A673 (cell line): ENCODE results near the gene TSPAN7. TPM values are rescaled to one million over a fixed set of nuclear protein-coding genes. Genes with fewer than 3 reads are reported as not detected.

ENCODE experiments used
- BruUV-seq: library from RNA; stranded (reverse); fragments of 400-500 nt; replicated peaks from 2 replicates; lab custom pipeline; 2021; lab: Mats Ljungman, UMichigan
- CTCF ChIA-PET: fragments of 300-600 bp; sonication (Branson Sonifier 250); formaldehyde crosslinking; loops from one replicate; lab custom pipeline; 2022; ENCODE audit warnings: antibody characterized with exemption; lab: Charles Lee
- POLR2A ChIA-PET: fragments of 300-600 bp; sonication (Branson Sonifier 250); formaldehyde crosslinking; loops from one replicate; lab custom pipeline; 2022; ENCODE audit warnings: antibody characterized with exemption; ENCODE audit not compliant: low non-redundant PET; lab: Charles Lee
- DNase-seq: peaks from one replicate; pipeline ENCODE4 v3.0.0-alpha.2; 2015; ENCODE audit warnings: low spot score
- H3K27ac ChIP-seq: fragments of 200-600 bp; sonication (generic); 2 replicates; pipeline ENCODE4 v1.5.1; 2016; ENCODE audit warnings: mixed run types, low read depth, mild to moderate bottlenecking, mixed read lengths, antibody characterized with exemption, low read length; ENCODE audit not compliant: poor library complexity, severe bottlenecking
- H3K27me3 ChIP-seq: fragments of 200-600 bp; sonication (generic); replicated peaks from 2 replicates; pipeline ENCODE4 v1.6.1; 2017; ENCODE audit warnings: mixed run types, low read depth, mild to moderate bottlenecking, mixed read lengths, antibody characterized with exemption, low read length; ENCODE audit not compliant: insufficient read depth, poor library complexity
- H3K36me3 ChIP-seq: fragments of 200-600 bp; sonication (generic); 2 replicates; pipeline ENCODE4 v1.6.1; 2016; ENCODE audit warnings: mixed run types, mild to moderate bottlenecking, mixed read lengths, antibody characterized with exemption, low read length; ENCODE audit not compliant: insufficient read depth, poor library complexity, severe bottlenecking
- H3K4me1 ChIP-seq: fragments of 200-600 bp; sonication (generic); 2 replicates; pipeline ENCODE4 v1.6.1; 2017; ENCODE audit warnings: mixed run types, mild to moderate bottlenecking, mixed read lengths, antibody characterized with exemption, low read length; ENCODE audit not compliant: insufficient read depth, poor library complexity, severe bottlenecking
- H3K4me3 ChIP-seq: fragments of 200-600 bp; sonication (generic); 2 replicates; pipeline ENCODE4 v1.5.1; 2016; ENCODE audit warnings: low read depth, mixed run types, mild to moderate bottlenecking, mixed read lengths, low read length; ENCODE audit not compliant: poor library complexity, severe bottlenecking
- H3K9me3 ChIP-seq: fragments of 200-600 bp; sonication (generic); 2 replicates; pipeline ENCODE4 v1.6.1; 2016; ENCODE audit warnings: mixed run types, low read depth, mild to moderate bottlenecking, mixed read lengths, antibody characterized with exemption, low read length; ENCODE audit not compliant: poor library complexity, severe bottlenecking
- EZH2 ChIP-seq: fragments of 200-600 bp; sonication (generic); IDR thresholded peaks from 2 replicates; pipeline ENCODE4 v1.6.1; 2017; ENCODE audit warnings: borderline replicate concordance, low read depth, mild to moderate bottlenecking, mixed read lengths, antibody characterized with exemption, low read length; ENCODE audit not compliant: poor library complexity, severe bottlenecking
- intact Hi-C: fragments of 100-400 bp; cut with micrococcal nuclease; formaldehyde crosslinking; loops from one replicate; pipeline ENCODE4 v1.10.0; 2022; ENCODE audit not compliant: unreplicated experiment
- total RNA-seq: library from RNA; stranded (reverse); gene quantifications from 2 replicates; pipeline ENCODE4 v1.2.3, GENCODE V29; 2021
- TF ChIP-seq, protein P1 (sequence below): fragments of 300-800, 200-600 bp; sonication (generic); conservative IDR thresholded peaks from 2 replicates; pipeline ENCODE4 v1.5.1; 2017; ENCODE audit warnings: low read depth, mild to moderate bottlenecking, antibody characterized with exemption, low read length, moderate library complexity, mixed read lengths

TSPAN7 gene
- total RNA-seq, 1 experiment from 2014 or later, result 0.26 TPM

DNA sequence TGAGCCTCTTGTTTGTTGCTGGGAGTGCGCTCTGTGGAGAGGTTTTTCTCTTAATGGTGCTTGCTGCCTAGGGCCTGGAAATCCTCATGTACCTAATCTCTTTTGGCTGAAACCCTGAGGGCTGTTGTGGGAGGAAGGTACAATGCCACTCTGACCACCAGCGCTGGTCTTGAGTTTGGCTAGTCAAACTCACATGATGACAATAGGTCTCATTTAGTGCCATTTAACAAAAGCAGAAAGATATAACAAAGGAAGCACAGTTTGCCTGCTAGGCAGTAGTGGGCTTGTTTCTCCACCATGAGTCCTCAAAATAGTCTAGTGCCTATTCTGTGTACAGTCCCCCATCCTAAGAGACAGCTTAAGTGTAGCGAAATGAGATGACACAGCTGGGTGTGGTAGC lies 111.3 kb downstream of the TSPAN7 start:
- no peaks in the 10 kb centered on the region for H3K27me3 ChIP-seq
- TF ChIP-seq, protein P1, sequence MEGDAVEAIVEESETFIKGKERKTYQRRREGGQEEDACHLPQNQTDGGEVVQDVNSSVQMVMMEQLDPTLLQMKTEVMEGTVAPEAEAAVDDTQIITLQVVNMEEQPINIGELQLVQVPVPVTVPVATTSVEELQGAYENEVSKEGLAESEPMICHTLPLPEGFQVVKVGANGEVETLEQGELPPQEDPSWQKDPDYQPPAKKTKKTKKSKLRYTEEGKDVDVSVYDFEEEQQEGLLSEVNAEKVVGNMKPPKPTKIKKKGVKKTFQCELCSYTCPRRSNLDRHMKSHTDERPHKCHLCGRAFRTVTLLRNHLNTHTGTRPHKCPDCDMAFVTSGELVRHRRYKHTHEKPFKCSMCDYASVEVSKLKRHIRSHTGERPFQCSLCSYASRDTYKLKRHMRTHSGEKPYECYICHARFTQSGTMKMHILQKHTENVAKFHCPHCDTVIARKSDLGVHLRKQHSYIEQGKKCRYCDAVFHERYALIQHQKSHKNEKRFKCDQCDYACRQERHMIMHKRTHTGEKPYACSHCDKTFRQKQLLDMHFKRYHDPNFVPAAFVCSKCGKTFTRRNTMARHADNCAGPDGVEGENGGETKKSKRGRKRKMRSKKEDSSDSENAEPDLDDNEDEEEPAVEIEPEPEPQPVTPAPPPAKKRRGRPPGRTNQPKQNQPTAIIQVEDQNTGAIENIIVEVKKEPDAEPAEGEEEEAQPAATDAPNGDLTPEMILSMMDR, result no peak
- TF ChIP-seq EZH2, result no peak
- H3K36me3 ChIP-seq, result no peaks in the 10 kb centered on the region
- BruUV-seq, result no TSS peak
- H3K4me1 ChIP-seq, result no peaks in the 10 kb centered on the region
- no peak overlapping the region for H3K4me3 ChIP-seq
- DNase-seq, result no peak
- intact Hi-C loops, result no loop called here
- POLR2A ChIA-PET, result no interaction called here
- CTCF ChIA-PET, result no interaction called here
- no peak overlapping the region for H3K27ac ChIP-seq
- no peaks in the 10 kb centered on the region for H3K9me3 ChIP-seq

DNA sequence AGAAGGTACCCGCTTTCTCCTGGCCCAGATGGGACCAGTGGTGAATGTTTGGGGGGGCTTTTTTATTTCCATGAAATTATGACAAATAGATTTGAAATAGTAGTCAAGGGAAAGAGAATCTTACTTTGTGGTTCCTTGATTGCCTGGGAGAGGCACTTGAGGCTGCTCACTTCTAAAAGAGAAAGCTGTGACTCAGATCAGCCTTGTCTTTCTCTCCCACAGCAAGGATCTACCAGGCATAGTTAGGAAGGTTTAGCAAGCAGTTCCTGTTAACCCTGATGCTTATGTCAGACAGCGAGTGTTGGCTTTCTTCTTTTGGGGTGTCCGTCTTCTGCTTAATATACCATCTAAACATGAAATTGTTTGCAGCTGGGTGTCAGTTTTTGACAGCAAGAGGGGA lies 114.5 kb downstream of the TSPAN7 start:
- CTCF ChIA-PET, result no interaction called here
- no peak for DNase-seq
- intact Hi-C loops, result no loop called here

DNA sequence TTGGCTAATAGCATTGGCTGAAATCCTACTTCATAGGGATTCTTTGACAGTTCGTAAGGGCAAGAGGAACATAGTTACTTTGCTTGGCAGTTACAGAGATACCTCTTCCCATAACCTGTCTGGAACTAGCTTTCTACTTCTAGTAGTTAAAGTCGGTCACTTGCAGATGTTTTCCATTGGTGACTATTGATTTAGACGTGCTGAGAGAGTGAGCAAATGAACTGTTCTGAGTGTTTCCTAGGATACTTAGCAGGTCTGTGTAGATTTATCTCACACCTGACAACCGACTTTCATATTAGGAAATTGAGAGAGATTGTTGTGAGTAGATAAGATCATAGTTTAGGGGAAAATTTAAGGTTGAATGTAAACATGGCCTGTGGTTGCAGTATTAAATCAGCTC lies 116.8 kb downstream of the TSPAN7 start:
- intact Hi-C loops, result no loop called here
- POLR2A ChIA-PET, result no interaction called here
- H3K9me3 ChIP-seq, result no peaks in the 10 kb centered on the region
- H3K4me3 ChIP-seq, result no peak overlapping the region
- no peak for TF ChIP-seq EZH2
- TF ChIP-seq, protein P1, result no peak
- no peaks in the 10 kb centered on the region for H3K4me1 ChIP-seq
- H3K36me3 ChIP-seq, result no peaks in the 10 kb centered on the region
- CTCF ChIA-PET, result no interaction called here
- no TSS peak for BruUV-seq
- H3K27ac ChIP-seq, result no peak overlapping the region
- no peak for DNase-seq
- no peaks in the 10 kb centered on the region for H3K27me3 ChIP-seq

More for the DNA sequence above, 114.5 kb downstream of the TSPAN7 start:
- no TSS peak for BruUV-seq
- Histone ChIP-seq H3K4me3 (no peak overlapping the region), H3K27ac (no peak overlapping the region), H3K9me3 (no peaks in the 10 kb centered on the region), H3K4me1 (no peaks in the 10 kb centered on the region), H3K27me3 (no peaks in the 10 kb centered on the region), H3K36me3 (no peaks in the 10 kb centered on the region)
- no peak for TF ChIP-seq EZH2
- POLR2A ChIA-PET, result no interaction called here

DNA sequence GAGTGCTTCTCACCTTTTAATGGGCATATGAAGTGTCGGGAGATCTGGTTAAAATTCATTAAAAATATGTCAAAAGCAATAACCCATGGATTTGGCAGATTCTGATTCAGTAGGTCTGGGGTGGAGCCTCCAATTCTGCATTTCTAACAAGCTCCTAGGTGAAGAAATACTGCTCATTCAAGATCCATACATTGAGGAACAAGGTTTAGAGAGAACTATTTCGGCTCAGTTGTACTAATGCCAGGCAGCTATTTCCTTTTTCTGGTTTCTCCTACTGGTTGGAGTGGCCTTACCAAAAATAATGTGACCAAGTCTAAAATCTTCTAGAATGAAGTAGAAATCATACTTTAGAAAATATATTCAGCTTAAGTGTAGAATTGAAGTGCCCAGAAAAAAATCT lies 117.5 kb downstream of the TSPAN7 start:
- no peak for DNase-seq
- intact Hi-C loops, result no loop called here
- Histone ChIP-seq H3K4me1 (no peaks in the 10 kb centered on the region), H3K4me3 (no peak overlapping the region), H3K27me3 (no peaks in the 10 kb centered on the region), H3K9me3 (no peaks in the 10 kb centered on the region), H3K27ac (no peak overlapping the region), H3K36me3 (no peaks in the 10 kb centered on the region)
- no TSS peak for BruUV-seq
- TF ChIP-seq EZH2, result no peak
- TF ChIP-seq, protein P1, result no peak
- POLR2A ChIA-PET, result no interaction called here
- CTCF ChIA-PET, result no interaction called here
